ENCODE results near the gene TRAF2.

TRAF2 gene

DNA sequence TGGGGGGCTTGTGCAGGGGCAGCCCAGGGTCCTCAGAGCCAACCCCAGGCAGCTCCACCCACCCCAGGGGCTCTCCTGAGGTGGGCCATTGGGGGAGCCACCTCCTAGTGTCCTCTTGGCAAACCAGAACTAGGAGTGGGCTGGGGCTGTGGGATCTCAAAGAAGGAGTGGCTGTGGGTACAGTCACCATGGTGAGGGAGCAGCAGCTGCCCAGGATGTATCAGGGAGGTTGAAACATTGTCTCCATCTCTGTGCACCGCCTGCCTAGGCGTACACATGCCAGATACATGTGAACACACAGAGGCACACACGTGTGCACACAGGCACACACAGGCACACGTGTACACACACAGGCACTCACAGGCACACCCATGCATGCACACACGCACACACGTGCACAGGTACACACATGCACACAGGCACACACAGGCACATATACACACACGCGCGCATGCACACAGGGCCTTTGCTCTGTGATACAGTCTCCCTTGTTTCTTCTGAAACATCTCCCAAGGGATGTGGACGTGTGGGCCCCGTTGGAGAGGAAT, 76.5 kb downstream of the TRAF2 start:
- no peak for DNase-seq

DNA sequence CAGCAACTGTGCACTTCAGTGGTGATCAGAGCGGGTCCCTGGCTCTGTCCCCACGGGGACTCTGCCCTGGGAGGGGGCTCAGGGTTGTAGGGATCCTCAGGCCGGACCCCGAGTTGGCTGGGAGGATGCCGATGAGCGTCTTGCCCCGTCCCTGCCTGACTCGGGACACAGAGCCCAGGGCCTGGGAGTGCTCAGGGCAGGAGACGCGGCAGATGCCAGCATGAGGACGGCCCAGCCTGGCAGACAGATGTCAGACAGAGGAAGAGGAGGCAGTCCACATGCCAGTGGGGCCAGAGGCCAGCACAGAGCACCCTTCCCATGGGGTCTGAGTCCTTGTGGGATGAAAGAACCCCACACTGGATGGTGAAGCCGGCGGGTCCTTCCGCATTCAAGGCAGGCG, 77.0 kb downstream of the TRAF2 start:
- DNase-seq: no peak

DNA sequence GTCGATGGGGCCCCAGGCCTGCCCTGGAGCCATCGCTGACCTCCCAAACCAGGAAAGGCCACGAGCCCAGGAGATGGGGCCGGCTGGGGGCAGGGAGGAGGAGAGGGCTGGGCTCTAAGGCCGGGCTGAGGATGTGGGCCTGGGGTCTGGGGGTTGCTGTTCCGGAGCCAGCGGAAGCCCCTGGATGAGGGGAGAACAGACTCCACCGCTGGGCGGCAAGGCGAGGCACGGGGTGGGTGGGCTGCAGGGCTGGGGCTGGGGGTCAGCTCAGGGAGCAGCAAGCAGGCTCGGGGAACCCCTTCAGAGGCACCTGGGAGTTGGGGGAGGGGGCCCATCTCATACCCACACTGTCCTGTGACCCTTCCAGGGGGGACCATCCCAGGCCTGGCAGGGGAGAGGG, 77.4 kb downstream of the TRAF2 start:
- DNase-seq: no peak

DNA sequence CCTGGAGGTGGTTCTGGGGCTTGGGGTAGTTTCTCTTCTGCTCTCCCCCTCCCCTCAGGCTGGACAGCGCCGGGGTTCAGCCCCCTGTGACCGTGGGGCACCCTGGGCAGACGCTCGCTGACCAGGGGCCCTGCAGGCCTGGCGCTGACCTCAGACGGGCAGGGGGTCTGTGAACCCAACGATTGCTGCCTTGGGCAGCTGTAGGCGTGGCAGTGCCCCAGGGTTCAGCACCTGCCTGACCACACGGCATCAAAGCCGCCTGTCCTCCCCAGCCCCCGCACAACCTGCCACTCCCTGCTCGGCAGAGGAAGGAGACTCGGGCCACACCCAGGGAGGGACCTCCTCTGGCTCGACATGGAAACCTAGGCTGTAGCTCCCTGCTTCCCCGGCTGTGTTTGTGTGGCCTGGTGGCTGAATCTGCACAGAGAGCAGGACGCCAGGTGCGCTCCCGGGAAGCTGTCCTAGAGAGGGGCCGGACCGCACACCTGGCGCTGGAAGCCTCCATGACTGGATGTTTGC, 77.9 kb downstream of the TRAF2 start:
- peak; percentile 16 to 72 (median 44) for DNase-seq

DNA sequence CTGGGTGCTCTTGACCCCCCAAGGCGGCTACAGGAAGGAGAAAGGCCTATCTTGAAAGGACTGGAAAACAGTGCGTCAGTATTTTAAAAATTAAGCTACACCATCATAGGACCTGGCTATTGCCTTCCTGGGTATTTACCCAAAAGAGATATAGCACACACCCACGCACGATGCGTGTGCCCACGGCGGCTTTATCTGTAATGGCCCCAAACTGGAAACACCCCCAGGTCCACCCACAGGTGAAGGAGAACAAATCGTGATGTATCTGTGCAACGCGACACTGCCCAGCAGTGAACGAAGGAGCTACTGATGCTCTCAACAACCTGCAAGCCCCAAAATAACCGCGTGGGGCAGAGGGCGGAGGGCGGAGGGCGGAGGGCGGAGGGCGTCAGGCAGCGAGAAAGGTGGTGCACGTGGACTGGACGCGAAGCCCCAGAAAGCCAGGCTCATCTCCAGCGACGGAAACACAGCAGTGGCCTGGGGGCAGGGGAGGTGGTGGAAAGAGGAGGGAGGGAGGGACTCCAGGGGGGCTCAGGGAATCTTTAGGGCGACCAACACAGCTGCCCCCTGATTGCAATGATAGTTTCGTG, 78.6 kb downstream of the TRAF2 start:
- no peak for DNase-seq

DNA sequence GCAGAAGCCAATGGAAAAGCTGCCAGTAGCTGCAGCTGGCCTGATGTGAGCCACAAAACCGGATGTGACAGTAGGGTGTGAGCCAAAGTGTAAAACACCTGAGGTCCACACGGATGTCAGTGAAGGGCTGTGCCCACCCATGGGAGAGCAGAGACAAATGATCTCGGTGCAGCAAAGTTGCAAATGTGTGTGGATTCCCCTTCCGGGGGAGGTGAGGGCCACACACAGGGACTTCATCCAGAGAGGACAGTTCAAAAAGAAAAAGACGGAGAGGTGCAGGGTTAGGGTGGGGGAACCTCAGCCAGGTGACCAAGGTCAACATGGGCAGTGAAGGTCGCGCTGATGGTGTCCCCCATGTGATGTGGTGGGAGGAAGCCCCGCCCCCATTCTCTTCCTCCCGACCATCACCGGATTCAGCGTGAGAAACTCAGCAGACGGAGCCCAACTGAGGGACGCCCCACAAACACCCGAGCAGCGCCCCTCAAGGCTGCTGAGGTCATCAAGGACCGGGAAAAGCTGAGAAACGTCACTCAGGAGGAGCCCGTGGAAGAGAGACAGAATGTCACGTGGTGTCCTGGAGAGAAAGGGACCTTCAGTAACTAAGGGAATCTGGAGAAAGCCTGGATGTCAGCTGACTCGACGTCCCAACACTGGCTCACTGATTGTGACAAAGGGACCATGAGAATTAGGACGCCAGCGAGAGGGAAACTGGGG, 79.6 kb downstream of the TRAF2 start:
- DNase-seq: no peak

DNA sequence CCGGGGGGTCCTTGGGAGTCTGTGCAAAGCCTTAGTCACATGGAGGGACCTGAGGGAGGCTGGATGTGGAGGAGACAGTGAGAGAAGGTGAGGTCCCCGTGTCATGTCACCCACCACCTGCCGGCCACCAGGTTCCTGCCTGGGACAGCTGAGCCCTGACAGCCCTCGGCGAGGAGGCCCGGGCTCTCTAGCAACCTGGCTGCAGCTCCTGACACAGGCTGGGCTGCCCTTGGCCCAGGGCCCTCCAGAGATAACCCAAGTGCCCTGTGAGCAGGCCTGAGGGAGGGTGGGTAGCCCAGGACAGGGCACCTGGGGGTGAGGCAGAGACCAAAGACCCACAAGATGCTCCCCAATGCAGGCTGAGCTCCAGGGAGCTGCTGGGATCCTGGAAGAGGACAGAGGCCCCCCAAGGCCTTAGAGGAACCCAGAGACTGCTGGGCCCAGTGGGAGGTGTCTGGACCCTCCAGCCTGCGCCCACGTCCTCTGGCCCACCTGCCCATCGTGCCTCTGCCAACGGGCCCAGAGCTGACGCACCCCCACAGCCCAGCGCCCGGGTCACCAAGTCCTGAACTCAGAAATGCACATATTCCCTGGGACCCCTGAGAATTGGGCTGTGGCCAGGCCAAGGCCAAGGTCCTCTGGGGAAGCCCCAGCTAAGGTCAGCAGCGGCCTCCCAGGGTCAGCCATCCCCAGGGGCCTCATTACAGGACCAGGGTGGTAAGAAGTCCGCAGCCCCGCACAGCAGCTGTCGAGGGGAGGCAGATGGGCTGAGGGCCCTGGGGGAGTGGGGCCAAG, 82.2 kb downstream of the TRAF2 start:
- no peak for DNase-seq

DNA sequence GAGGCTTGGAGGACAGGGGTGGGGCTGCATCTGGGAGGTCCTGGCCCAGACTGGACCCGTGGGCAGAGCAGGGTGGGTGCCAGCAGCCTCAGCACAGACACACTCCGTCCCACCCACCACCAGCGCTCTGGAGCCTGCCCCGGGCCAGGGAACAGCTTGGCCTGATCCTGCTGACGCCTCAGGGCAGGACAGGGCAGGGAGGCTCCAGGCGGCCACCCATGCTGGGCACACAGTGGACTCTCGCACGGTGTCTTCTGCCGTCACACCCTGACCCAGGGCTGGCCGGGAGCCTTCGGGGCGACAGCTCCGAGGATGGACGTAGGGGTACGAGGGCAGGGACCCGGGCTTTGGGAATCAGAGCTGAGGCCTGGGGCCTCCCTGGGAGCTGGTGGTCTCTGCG, 82.8 kb downstream of the TRAF2 start:
- DNase-seq: no peak

DNA sequence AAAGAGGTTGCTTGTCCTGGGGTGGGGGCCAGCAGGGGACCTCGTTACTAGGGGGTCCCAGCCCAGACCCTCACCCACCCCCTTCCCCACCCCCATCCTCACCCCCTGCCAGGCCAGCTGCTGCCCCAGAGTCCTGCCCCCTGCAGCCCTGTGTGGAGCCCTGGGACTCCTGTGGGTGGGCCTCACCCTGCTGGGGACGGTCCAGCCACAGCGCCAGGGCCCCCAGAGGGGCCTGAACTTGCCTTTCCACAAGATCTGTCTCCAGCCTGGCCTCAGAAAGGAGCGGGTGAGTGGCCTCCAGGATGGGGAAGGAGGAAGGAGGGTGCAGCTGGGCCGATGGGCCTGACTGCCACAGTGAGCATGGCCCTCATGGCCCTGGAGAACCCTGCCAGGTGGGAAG, 83.5 kb downstream of the TRAF2 start:
- no peak for DNase-seq

DNA sequence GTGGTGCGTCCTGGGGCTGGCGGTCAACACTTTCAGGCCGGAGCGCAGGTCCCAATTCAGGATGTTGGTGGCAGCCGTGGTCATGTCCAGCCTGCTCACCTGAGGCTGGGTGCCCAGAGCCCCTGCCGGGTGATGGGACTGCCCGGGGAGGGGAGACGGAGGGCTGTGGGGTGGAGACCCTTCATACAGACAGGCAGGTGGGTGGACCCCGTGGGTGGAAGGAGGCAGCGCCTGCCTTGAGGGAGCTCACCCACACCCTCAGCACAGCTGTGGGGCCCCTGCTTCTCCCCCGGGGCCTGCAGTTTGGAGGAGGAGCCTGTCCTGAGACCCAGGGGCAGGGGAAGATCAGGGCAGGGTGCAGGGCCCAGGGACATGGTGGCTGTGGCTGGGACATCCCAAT, 84.0 kb downstream of the TRAF2 start:
- no peak for DNase-seq

DNA sequence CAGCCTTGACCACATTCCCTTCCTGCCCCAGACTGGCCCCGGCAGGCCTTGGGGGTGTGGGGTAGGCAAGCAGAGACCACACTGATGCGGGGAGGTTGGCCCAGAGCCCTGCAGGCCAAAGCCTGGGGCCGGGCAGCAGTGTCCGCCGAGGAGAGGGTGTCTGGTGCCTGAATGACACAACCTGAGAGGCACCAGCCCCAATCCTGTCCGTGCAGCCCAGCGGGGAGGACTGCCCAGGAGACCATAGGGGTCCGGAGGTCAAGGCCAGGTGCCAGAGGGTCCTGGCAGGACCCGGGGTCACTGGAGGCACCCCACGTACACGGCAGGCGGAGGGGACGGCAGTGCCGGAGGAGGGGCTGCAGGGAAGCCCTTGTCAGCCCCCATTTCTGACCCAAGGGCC, 85.4 kb downstream of the TRAF2 start:
- DNase-seq: no peak

DNA sequence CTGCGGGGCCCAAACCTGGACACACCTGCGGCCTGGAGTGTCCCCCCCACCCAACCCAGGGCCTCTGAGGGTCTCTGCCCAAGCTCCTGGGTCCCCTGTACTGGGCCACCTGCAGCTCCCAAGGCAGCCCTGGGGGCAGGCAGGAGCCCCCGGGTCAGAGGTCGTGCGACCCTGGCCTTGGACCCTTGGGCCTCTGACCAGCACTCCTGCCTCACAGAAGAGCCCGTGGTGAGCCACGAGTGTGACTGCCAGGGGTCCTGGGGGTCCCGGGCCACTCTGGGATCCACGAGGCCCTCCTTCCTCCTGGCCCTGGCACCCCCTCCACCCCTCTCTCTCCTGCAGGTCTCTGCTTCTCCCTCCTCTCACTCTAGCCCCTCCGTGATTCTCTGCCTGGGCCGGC, 86.0 kb downstream of the TRAF2 start:
- DNase-seq: no peak

DNA sequence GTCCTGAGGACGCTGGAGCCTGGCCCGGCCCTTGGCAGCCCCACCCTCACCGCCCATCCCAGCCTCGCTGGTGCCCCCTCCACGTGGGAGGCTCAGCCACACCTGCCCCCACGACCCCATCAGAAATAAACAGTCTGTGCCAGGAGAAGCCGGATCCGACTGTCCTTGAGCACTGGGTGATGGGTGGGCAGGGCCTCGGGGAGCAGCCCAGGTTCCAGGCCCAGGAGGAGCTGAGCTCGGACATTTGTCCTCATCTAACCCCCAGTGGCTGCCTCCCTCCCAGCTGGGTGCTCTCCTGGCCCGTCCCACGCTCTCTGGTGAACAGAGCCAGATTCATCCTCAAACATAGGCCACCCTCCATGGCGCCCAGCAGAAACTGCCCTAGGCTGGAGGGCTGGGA, 86.4 kb downstream of the TRAF2 start:
- DNase-seq: no peak

DNA sequence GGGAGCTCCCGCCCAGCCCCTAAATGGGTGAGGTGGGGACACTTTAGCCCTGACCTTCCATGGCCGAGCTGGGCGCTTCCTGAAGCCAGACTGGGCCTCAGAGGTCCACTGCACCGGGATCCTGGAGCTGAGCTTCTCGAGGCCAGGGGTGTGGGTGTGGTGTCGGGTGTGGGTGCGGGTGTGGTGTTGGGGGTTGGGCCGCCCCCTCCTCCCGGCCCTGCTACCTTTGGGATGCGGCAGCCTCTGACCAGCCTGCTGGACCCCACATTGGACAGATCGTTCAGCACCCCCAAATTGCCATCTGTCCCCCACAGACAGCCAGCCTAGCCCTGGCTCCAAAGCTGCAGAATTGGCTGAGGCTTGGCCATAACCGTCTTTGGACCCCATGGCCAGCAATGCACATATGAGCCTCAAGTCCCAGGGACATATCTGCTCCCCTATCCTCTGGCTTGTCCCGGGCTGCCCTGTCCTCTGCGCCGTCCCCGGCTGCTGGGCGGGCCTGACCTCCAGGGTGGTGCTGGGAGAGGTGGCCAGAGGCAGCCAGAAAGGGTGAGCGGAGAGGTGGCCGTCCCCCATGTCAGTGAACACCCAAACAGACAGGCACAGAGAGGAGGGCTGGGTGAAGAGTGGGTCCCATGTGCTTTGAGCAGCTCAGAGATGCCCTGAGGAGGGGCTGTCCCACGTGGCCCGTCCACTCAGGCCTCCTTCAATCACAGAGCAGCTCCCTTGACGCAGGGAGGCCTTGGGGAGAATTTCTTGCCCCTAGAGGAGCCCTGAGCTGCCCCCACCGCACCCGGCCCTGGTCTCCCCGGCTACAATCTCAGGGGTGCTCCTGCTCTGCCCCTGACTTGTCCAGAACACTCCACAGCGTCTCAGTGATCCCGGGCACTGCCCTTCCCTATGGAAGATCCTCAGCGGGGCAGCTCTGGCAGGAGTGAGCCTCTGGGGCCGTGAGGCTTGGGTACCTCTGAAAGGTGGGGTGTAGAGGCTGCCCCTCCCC, 87.6 kb downstream of the TRAF2 start:
- DNase-seq: no peak

DNA sequence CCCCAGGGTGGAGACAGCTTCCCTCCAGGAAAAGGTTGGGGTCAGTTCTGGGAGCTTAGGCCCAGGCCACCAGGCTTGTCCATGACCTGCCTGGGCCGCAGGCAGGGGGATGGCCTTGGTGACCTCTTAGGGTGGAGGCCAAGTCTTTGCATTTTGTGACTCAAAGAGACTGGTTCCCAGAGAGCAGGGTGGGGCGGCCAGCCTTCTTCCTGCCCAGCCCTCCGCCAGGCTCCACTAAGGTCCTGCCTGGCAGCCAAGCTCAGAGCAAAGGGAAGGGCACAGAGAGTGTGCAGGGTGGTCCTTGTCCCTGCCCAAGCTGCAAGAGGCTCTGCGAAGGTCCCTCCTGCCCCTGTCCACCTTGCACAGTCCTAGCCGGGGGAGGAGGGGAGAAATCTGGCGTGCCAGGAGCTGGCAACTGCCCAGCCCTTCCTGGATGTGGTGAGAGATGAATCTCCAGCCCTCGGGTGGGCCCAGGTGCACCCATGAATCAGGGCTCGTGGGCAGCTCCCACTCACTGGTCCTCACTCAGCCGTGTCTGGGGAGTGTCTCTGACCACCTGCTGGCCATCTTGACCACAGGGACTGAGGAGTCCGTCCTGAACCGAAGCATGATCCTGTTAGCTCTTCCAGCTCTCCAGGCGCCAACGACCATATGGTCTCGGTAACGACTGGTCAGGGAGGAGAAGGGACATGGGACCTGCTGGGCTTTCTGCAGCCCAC, 88.7 kb downstream of the TRAF2 start:
- no peak for DNase-seq

DNA sequence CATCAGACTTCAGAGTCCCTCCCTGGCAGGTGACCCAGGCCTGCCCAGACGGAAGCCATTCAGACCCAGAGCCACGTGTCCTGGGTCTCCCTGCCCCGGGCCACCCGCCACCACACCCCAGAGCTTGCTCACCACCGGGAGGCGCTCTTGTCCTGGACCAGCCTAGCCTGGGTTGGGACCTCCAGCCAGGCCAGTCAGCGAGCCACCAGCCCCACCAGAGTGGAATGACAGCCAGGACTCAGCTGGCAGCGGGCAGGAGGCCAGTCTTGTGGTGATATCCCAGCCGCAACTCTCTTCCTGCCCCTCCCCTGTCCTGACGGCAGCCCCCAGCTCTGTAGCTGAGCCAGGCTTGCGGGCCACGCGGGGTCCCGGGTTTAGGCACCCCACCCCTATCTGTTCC, 89.3 kb downstream of the TRAF2 start:
- DNase-seq: no peak
